Activated CD8-positive, alpha-beta T cell treated with anti-CD3 and anti-CD28 coated beads for 36 hours (primary cell): ENCODE results near the gene SIM2. TPM values are rescaled to one million over a fixed set of nuclear protein-coding genes. Genes with fewer than 3 reads are reported as not detected.

Experiments
- ATAC-seq: fragments of 200-7000 bp; cut with Tn5 transposase; one replicate; pipeline ENCODE4 v1.10.0; 2021; ENCODE audit warnings: mild to moderate bottlenecking, moderate library complexity
- CTCF ChIA-PET: fragments of 350-600 bp; sonication (Branson Sonifier 250); formaldehyde crosslinking; loops from one replicate; lab custom pipeline; 2021; ENCODE audit warnings: antibody characterized with exemption; lab: Charles Lee
- POLR2A ChIA-PET: fragments of 350-600 bp; sonication (Branson Sonifier 250); formaldehyde crosslinking; loops from one replicate; lab custom pipeline; 2021; ENCODE audit warnings: antibody characterized with exemption; lab: Charles Lee
- DNase-seq: peaks from one replicate; pipeline ENCODE4 v3.0.0-alpha.2; 2020
- H3K27ac Mint-ChIP-seq: one replicate; pipeline ENCODE4 v1.8.0; 2021; ENCODE audit warnings: mild to moderate bottlenecking, mixed read lengths
- H3K27me3 Mint-ChIP-seq: one replicate; pipeline ENCODE4 v1.8.0; 2021; ENCODE audit warnings: mixed read lengths
- H3K36me3 Mint-ChIP-seq: one replicate; pipeline ENCODE4 v1.8.0; 2021; ENCODE audit warnings: low read depth, mixed read lengths
- H3K4me1 Mint-ChIP-seq: one replicate; pipeline ENCODE4 v1.8.0; 2021; ENCODE audit warnings: low read depth, mixed read lengths
- H3K4me3 Mint-ChIP-seq: one replicate; pipeline ENCODE4 v1.8.0; 2021; ENCODE audit warnings: mild to moderate bottlenecking, moderate library complexity, mixed read lengths
- H3K9me3 Mint-ChIP-seq: one replicate; pipeline ENCODE4 v1.8.0; 2021; ENCODE audit warnings: mixed read lengths
- intact Hi-C: fragments of 100-400 bp; cut with micrococcal nuclease; formaldehyde crosslinking; loops from one replicate; pipeline ENCODE4 v1.10.0; 2022
- total RNA-seq, 2 experiments: library from RNA; stranded (reverse); gene quantifications; one replicate each; pipeline ENCODE4 v1.2.3, GENCODE V29; 2021
- TF ChIP-seq, protein P1 (sequence below): fragments of 200-600 bp; IDR thresholded peaks from one replicate; pipeline ENCODE4 v1.8.0; 2022; ENCODE audit warnings: antibody characterized with exemption, mild to moderate bottlenecking

Gene SIM2
- total RNA-seq, 2 experiments from 2014 or later = not detected

DNA sequence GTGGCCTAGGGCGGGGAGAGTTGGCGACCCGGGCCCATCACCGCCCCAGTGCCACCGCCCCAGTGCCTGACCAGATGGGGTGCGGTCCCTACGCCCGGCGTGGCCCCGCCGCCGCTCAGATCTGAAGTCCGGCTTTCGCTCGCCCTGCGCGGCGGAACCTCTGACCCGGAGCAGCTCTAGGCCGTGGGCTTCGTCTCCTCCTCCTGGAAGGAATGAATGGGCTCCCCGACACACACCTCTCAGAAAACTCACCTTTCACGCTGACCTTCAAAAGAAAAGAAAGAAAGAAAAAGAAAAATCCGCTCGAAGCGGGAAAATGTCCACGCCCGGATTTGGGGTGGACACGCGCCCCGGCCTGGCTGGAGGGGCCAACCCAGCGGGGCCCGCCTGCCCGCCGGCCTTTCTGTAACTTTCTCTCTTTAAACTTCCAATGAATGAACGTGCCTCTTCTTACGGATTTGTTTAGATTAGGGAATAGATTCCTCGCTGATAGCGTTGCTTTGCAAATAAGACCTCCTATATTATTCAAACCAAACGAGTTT, 5.4 kb upstream of the SIM2 start:
- POLR2A ChIA-PET = no interaction called here
- CTCF ChIA-PET = no interaction called here
- Mint-ChIP-seq H3K27ac (no peak overlapping the region), H3K36me3 (peaks cover 2% of the 10 kb centered on the region), H3K4me3 (no peak overlapping the region), H3K9me3 (no peaks in the 10 kb centered on the region), H3K4me1 (peaks cover 10% of the 10 kb centered on the region), H3K27me3 (peaks cover 84% of the 10 kb centered on the region)
- TF ChIP-seq, protein P1, sequence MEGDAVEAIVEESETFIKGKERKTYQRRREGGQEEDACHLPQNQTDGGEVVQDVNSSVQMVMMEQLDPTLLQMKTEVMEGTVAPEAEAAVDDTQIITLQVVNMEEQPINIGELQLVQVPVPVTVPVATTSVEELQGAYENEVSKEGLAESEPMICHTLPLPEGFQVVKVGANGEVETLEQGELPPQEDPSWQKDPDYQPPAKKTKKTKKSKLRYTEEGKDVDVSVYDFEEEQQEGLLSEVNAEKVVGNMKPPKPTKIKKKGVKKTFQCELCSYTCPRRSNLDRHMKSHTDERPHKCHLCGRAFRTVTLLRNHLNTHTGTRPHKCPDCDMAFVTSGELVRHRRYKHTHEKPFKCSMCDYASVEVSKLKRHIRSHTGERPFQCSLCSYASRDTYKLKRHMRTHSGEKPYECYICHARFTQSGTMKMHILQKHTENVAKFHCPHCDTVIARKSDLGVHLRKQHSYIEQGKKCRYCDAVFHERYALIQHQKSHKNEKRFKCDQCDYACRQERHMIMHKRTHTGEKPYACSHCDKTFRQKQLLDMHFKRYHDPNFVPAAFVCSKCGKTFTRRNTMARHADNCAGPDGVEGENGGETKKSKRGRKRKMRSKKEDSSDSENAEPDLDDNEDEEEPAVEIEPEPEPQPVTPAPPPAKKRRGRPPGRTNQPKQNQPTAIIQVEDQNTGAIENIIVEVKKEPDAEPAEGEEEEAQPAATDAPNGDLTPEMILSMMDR = no peak
- intact Hi-C loops = no loop called here
- no peak for DNase-seq
- ATAC-seq = no peak

DNA sequence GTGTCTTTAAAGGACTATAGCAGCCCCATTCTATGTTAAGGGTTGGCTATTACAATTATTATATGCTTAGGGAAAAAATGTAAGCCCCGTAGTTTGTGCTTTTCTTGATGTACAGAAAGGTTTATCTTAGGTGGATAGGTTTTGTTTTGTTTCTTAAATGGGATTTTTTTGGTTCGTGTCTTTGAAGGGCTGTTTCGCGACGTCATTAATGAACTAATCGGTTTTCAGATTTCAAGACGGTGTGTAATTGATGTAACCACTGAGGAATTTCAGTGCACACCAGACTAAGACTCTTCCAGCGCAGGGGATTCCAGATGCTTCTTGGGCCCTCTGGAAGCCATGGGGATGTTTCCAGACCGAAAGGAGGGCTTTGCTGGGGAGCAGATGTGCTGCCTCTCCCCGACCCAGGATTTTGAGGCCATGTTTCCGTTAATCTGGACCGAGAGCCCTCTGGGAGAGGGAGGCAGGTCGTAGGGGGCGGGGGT, 4.8 kb upstream of the SIM2 start:
- ChIA-PET POLR2A (no interaction called here), CTCF (no interaction called here)
- Mint-ChIP-seq H3K4me3 (no peak overlapping the region), H3K36me3 (peaks cover 2% of the 10 kb centered on the region), H3K9me3 (no peaks in the 10 kb centered on the region), H3K4me1 (peaks cover 10% of the 10 kb centered on the region), H3K27ac (no peak overlapping the region), H3K27me3 (peaks cover 82% of the 10 kb centered on the region)
- ATAC-seq (no peak), DNase-seq (no peak)
- intact Hi-C loops = no loop called here
- TF ChIP-seq, protein P1 = no peak

DNA sequence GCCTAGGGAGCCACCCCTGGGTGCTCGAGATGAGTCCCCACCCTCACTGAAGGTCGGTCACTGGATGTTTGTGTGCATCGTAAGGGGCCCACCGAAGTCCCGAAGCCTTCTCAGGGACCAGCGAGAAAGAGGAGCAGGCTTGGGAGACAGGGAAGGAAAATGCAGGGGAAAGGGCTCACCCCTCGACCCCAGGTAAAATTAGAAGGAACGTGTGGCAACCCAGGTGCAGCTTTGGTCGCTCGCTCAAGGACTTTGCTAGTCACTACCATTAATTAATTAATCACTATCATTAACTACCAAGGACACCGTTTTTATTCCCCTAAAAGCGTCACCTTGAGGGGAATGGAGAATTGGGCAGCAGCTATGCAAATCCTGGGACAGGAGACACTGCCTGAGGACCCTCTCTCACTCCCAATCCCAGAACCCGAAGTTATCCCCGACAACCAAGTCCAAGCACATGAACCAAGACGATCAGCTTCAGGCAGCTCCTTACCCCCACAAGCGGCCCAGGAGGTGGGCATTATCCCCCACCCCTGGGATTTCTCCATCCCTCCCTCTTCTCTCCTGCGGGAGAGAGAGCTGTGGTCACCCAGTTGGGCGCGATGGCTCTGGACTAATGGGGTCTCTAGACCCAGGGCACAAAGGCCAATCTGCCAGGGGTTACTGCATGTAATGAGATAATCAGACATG, 4.2 kb upstream of the SIM2 start:
- Mint-ChIP-seq H3K27ac (no peak overlapping the region), H3K9me3 (no peaks in the 10 kb centered on the region), H3K4me1 (peaks cover 10% of the 10 kb centered on the region), H3K27me3 (peaks cover 77% of the 10 kb centered on the region), H3K36me3 (peaks cover 2% of the 10 kb centered on the region), H3K4me3 (no peak overlapping the region)
- intact Hi-C loops = no loop called here
- ATAC-seq (no peak), DNase-seq (no peak)
- POLR2A ChIA-PET = no interaction called here
- TF ChIP-seq, protein P1 = no peak
- CTCF ChIA-PET = no interaction called here

DNA sequence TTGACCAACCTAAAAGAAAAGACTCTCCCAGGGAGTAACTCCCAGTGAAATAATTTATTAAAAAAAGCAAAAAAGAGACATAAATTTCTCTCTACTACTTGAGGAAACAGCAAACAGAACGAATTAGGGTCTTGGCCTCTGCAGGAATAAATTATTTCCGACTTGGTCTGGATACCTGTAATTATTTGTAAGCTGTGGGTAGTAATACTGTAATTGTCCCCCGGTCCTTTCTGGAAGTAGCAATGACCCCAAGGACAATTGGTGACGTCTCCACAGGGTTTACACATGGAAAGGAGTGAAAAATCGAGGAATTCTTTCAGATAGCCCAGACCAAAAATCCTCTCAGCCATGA, 3.7 kb upstream of the SIM2 start:
- Mint-ChIP-seq H3K27ac (no peak overlapping the region), H3K4me3 (no peak overlapping the region), H3K9me3 (no peaks in the 10 kb centered on the region), H3K36me3 (peaks cover 2% of the 10 kb centered on the region), H3K4me1 (peaks cover 14% of the 10 kb centered on the region), H3K27me3 (peaks cover 78% of the 10 kb centered on the region)
- no peak for ATAC-seq
- no peak for DNase-seq
- TF ChIP-seq, protein P1 = no peak
- intact Hi-C loops = no loop called here
- POLR2A ChIA-PET = no interaction called here
- CTCF ChIA-PET = no interaction called here

DNA sequence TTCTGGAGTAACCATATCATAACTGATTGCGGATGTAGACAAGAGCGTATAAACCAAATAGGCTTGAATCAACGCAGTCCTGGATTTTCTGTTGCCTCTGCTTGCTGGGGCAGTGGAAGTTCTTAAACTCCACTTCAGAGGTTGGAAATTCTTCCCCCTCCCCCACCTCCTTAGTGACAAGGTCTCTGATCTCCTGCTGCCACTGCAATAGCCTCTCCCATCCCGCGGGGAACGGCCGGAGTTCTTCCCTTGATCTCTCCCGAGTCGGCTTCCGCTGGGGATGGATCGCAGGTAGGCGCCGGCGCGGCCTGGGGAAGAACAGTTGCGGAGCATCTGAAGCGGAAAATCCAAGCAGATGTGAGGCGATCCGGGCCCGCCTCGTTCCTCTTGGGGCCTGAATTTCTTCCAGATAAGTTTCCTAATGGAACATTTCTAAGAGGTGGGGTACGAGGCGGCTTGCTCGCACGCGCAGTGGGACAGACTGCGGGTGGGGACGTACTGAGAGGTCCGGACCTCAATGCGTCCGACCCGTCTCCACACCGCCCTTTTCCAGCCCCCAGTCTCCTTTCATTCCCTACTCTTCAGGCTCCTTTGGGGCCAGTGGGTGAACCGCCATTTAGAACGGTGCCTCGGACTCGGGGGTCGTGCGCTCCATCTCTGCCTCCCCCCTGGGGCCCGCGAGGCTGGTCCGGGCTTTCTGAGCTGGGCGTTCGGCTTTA, 3.1 kb upstream of the SIM2 start:
- no peak overlapping the region for H3K27ac Mint-ChIP-seq
- peaks cover 79% of the 10 kb centered on the region for H3K27me3 Mint-ChIP-seq
- ChIA-PET POLR2A (no interaction called here), CTCF (no interaction called here)
- ATAC-seq (no peak), DNase-seq (no peak)
- H3K4me1 Mint-ChIP-seq = peaks cover 18% of the 10 kb centered on the region
- peaks cover 2% of the 10 kb centered on the region for H3K36me3 Mint-ChIP-seq
- H3K4me3 Mint-ChIP-seq = no peak overlapping the region
- intact Hi-C loops = no loop called here
- TF ChIP-seq, protein P1 = no peak
- H3K9me3 Mint-ChIP-seq = no peaks in the 10 kb centered on the region
